Calu3 (cell line): Measurements from ENCODE around the gene AIF1L. TPM values are rescaled to one million over a fixed set of nuclear protein-coding genes. Genes with fewer than 3 reads are reported as not detected.

Experiments used
- BruUV-seq: library from RNA; stranded (reverse); fragments of 400-500 nt; replicated peaks from 2 replicates; lab custom pipeline; 2021; lab: Mats Ljungman, UMichigan
- CTCF ChIA-PET: fragments of 300-600 bp; sonication (Branson Sonifier 250); formaldehyde crosslinking; loops from one replicate; lab custom pipeline; 2022; ENCODE audit warnings: antibody characterized with exemption; lab: Charles Lee
- DNase-seq: peaks from one replicate; pipeline ENCODE4 v3.0.0; 2022
- H3K27ac Mint-ChIP-seq: one replicate; pipeline ENCODE4 v1.8.0; 2022; ENCODE audit warnings: mixed read lengths; ENCODE audit not compliant: unreplicated experiment
- H3K27me3 Mint-ChIP-seq: one replicate; pipeline ENCODE4 v1.8.0; 2022; ENCODE audit warnings: mixed read lengths; ENCODE audit not compliant: unreplicated experiment
- H3K36me3 Mint-ChIP-seq: one replicate; pipeline ENCODE4 v1.8.0; 2022; ENCODE audit warnings: mild to moderate bottlenecking, moderate library complexity, mixed read lengths; ENCODE audit not compliant: insufficient read depth, unreplicated experiment
- H3K4me1 Mint-ChIP-seq: one replicate; pipeline ENCODE4 v1.8.0; 2022; ENCODE audit warnings: mild to moderate bottlenecking, low read depth, mixed read lengths; ENCODE audit not compliant: unreplicated experiment
- H3K4me3 Mint-ChIP-seq: one replicate; pipeline ENCODE4 v1.8.0; 2022; ENCODE audit warnings: mild to moderate bottlenecking, low read depth, moderate library complexity, mixed read lengths; ENCODE audit not compliant: unreplicated experiment
- H3K9me3 Mint-ChIP-seq: one replicate; pipeline ENCODE4 v1.8.0; 2022; ENCODE audit warnings: low read depth, mixed read lengths; ENCODE audit not compliant: unreplicated experiment
- CTCF ChIP-seq: fragments of 200-600 bp; IDR thresholded peaks from one replicate; pipeline ENCODE4 v1.8.0; 2022; ENCODE audit warnings: antibody characterized with exemption; ENCODE audit not compliant: unreplicated experiment
- intact Hi-C: fragments of 100-400 bp; cut with micrococcal nuclease; formaldehyde crosslinking; loops from one replicate; pipeline ENCODE4 v1.10.0; 2022; ENCODE audit not compliant: unreplicated experiment
- total RNA-seq: library from RNA; stranded (reverse); gene quantifications from 2 replicates; pipeline ENCODE4 v1.2.3, GENCODE V29; 2022

The AIF1L gene
- total RNA-seq, 1 experiment from 2014 or later: 27.2 TPM

GRCh38 chr9:131104016-131104740, 7.8 kb downstream of the AIF1L start:
- Mint-ChIP-seq H3K4me3 (no peak overlapping the region), H3K4me1 (no peaks in the 10 kb centered on the region), H3K9me3 (no peaks in the 10 kb centered on the region), H3K27ac (no peak overlapping the region), H3K27me3 (no peaks in the 10 kb centered on the region), H3K36me3 (peaks cover 5% of the 10 kb centered on the region)
- no TSS peak for BruUV-seq
- TF ChIP-seq CTCF: no peak
- no peak for DNase-seq
- CTCF ChIA-PET: no interaction called here
- intact Hi-C loops: no loop called here

- Mint-ChIP-seq H3K4me1 (no peaks in the 10 kb centered on the region), H3K27me3 (no peaks in the 10 kb centered on the region), H3K9me3 (no peaks in the 10 kb centered on the region), H3K4me3 (no peak overlapping the region), H3K36me3 (peaks cover 5% of the 10 kb centered on the region), H3K27ac (no peak overlapping the region)
- DNase-seq: no peak
- TF ChIP-seq CTCF: no peak
- BruUV-seq: no TSS peak
- intact Hi-C loops: no loop called here
- CTCF ChIA-PET: interaction anchor here (0.6 kb wide), 1 partner anchor 16 kb away, joined by 3 read pairs; no protein-coding TSS in a partner anchor
These were observed 9.6 kb downstream of the AIF1L start for GRCh38 chr9:131105952-131106351.

- intact Hi-C loops: no loop called here
- no TSS peak for BruUV-seq
- no peaks in the 10 kb centered on the region for H3K9me3 Mint-ChIP-seq
- CTCF ChIA-PET: interaction anchor here (0.7 kb wide), 1 partner anchor 340 kb away, joined by 15 read pairs; no protein-coding TSS in a partner anchor
- H3K36me3 Mint-ChIP-seq: peaks cover 5% of the 10 kb centered on the region
- H3K27ac Mint-ChIP-seq: no peak overlapping the region
- H3K4me1 Mint-ChIP-seq: no peaks in the 10 kb centered on the region
- H3K27me3 Mint-ChIP-seq: no peaks in the 10 kb centered on the region
- TF ChIP-seq CTCF: no peak
- DNase-seq: no peak
- no peak overlapping the region for H3K4me3 Mint-ChIP-seq
These were observed 11.4 kb downstream of the AIF1L start for GRCh38 chr9:131107760-131108159.

GRCh38 chr9:131111186-131111853, 15.0 kb downstream of the AIF1L start:
- no peak overlapping the region for H3K27ac Mint-ChIP-seq
- TF ChIP-seq CTCF: no peak
- no peaks in the 10 kb centered on the region for H3K4me1 Mint-ChIP-seq
- no peaks in the 10 kb centered on the region for H3K9me3 Mint-ChIP-seq
- DNase-seq: no peak
- BruUV-seq: no TSS peak
- intact Hi-C loops: no loop called here
- peaks cover 4% of the 10 kb centered on the region for H3K36me3 Mint-ChIP-seq
- no peak overlapping the region for H3K4me3 Mint-ChIP-seq
- CTCF ChIA-PET: interaction anchor here (0.7 kb wide), 1 partner anchor 640 kb away, joined by 3 read pairs; no protein-coding TSS in a partner anchor
- no peaks in the 10 kb centered on the region for H3K27me3 Mint-ChIP-seq
